ENCODE data around the gene TSHZ1.

The TSHZ1 gene

DNA sequence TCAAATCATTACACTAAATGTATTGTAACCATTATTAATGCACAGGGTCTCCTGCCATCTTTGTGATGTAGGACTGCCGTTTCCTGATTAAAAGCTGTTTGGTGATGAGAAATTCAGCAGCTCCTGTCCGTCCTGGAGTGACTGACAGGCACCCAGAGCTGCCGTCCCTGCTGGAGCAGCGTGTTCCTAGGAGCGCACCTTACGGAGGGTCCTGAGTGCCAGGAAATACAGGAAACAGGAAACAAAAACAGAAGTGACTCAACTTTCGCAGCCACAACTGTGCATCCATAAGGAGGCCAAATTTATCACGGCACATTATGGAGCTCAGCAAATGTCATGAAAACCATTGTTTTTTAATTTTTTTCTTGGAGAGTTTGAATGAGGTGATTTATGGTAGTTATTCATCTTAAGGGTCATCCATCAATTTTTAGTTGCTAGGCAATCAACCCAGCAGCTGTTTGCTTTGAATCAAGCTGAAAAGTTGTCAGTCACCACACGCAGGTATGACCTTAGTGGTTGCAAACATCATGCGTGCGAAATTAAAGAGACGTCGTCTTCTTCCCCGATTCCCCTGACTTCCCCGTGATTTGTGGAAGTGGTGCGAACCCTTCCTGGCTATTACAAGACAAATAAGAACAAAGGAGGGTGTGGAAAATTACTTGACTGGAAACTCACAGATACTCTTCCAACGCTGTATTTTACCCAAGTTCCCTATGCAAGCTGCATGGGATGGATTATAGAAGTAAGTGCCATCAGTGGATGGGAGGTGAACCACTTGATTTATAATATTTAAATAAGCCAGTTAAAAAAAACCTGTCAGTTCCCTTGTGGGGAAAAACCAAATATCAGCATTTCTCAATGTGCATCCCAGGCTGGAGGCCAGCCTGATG lies 19.8 kb downstream of the TSHZ1 start:
- Mint-ChIP-seq H3K4me3 (no peak overlapping the region), H3K9me3 (no peaks in the 10 kb centered on the region), H3K27ac (no peak overlapping the region), H3K27me3 (no peaks in the 10 kb centered on the region), H3K4me1 (peaks cover 35% of the 10 kb centered on the region), H3K36me3 (peaks cover 20% of the 10 kb centered on the region)
- CTCF ChIA-PET = interaction anchor here (1.3 kb wide), 1 partner anchor 14 kb away, joined by 3 read pairs; no protein-coding TSS in a partner anchor
- DNase-seq = no peak

DNA sequence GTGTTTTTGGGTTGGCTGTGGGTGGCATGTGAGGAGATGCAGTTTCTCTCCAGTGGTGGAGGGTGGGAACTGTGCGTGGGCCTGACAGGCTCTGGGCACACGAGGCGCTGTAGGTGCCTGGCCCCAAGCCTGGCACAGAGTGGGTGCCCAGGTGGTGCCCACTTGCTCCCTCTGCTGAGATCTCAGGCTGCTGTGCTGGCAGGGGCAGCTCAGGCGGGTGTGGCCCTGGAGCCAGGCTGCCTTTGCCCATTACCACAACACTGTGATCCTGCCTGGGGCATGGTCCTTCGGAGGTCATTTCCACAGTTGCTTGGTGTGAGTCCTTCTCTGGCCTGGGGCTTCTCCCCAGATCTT lies 20.4 kb downstream of the TSHZ1 start:
- no peaks in the 10 kb centered on the region for H3K27me3 Mint-ChIP-seq
- peaks cover 20% of the 10 kb centered on the region for H3K36me3 Mint-ChIP-seq
- H3K4me1 Mint-ChIP-seq = peaks cover 37% of the 10 kb centered on the region
- H3K4me3 Mint-ChIP-seq = no peak overlapping the region
- H3K27ac Mint-ChIP-seq = no peak overlapping the region
- no peak for DNase-seq
- H3K9me3 Mint-ChIP-seq = no peaks in the 10 kb centered on the region
- CTCF ChIA-PET = no interaction called here

DNA sequence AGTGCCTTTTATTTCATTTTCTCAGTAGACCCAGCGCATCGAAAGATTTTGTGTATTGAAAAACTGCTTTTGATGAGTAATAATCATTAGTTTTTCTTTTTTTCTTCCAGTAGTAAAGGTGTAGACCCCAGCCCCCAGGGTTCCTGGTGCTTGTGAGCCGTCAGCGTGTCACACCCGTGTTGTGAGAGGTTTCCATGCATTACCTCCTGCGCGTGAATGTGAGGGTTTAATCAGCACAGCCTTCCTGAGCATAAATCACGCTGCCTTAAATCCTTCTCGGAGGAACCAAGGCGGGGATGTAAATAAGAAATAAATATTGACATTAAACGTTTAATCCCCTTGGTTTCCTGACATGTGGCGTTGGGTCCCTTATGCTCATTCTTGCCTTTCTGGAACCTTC lies 24.3 kb downstream of the TSHZ1 start:
- Mint-ChIP-seq H3K27me3 (no peaks in the 10 kb centered on the region), H3K9me3 (no peaks in the 10 kb centered on the region), H3K27ac (no peak overlapping the region), H3K36me3 (peaks cover 24% of the 10 kb centered on the region), H3K4me3 (no peak overlapping the region), H3K4me1 (peaks cover 15% of the 10 kb centered on the region)
- CTCF ChIA-PET = no interaction called here
- DNase-seq = no peak

DNA sequence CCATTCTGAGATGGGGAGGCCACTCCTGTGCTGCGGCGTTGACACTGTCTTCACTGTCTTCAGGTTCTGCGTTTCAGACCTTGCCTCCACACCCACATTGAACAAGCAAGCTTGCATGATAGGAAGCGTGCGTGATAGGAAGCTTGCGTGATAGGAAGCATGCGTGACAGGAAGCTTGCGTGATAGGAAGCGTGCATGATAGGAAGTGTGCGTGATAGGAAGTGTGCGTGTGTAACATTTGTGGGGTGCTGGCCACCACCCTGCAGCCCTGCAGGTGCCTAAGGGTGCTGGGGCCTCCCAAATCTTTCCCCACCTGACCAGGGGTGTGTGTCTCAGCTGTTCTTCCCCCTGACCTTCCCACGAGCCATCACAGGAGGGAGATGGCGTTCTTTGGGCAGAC lies 25.3 kb downstream of the TSHZ1 start:
- CTCF ChIA-PET = interaction anchor here (0.6 kb wide), 1 partner anchor 8 kb away, joined by 3 read pairs; no protein-coding TSS in a partner anchor
- peaks cover 9% of the 10 kb centered on the region for H3K4me1 Mint-ChIP-seq
- H3K4me3 Mint-ChIP-seq = no peak overlapping the region

DNA sequence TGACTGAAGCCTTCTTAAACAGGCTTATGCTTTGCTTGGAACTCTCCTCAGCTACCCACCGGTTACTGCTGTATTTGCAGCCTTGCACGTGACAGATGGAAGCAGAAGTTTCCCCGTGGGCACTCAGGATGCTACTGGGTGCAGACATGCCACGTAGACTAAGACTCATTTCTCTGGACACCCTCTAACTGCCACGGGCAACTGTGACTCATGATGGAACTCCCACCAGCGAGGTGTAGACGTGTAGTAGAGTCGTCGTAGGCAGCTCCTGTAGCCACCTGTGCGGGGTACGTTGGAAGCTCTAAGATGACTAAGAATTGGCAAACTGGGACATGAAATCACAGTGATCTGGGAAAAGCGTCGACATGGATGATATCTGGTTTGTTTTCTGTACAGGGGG lies 27.5 kb downstream of the TSHZ1 start:
- H3K9me3 Mint-ChIP-seq = no peaks in the 10 kb centered on the region
- H3K27ac Mint-ChIP-seq = no peak overlapping the region
- H3K36me3 Mint-ChIP-seq = peaks cover 19% of the 10 kb centered on the region
- DNase-seq = no peak
- H3K27me3 Mint-ChIP-seq = no peaks in the 10 kb centered on the region
- H3K4me3 Mint-ChIP-seq = no peak overlapping the region
- CTCF ChIA-PET = no interaction called here
- peaks cover 9% of the 10 kb centered on the region for H3K4me1 Mint-ChIP-seq

More for the DNA sequence above, 25.3 kb downstream of the TSHZ1 start:
- no peak for DNase-seq
- Mint-ChIP-seq H3K27me3 (no peaks in the 10 kb centered on the region), H3K27ac (no peak overlapping the region), H3K9me3 (no peaks in the 10 kb centered on the region), H3K36me3 (peaks cover 16% of the 10 kb centered on the region)

DNA sequence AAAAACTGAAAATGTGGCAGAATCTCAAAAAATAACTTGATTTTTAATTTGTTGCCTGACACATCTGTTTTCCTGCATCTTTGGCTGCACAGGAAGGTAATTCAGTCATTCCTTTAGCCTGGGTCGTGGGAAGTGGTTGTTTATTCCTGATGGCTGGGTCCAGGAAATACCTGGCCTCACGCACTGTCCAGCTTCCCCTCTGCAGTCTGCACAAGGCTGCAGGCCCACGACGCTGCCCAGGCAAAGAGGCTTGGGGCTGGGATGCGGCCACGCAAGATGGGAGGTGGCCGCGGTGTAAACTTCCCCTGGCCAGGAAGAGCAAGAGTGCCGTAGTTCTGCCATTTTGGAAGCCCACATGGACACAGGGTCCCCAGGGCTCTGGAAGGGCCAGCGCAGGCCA lies 28.2 kb downstream of the TSHZ1 start:
- Mint-ChIP-seq H3K9me3 (no peaks in the 10 kb centered on the region), H3K4me1 (peaks cover 9% of the 10 kb centered on the region), H3K36me3 (peaks cover 19% of the 10 kb centered on the region), H3K27me3 (no peaks in the 10 kb centered on the region), H3K27ac (no peak overlapping the region), H3K4me3 (no peak overlapping the region)
- DNase-seq = no peak
- CTCF ChIA-PET = no interaction called here

DNA sequence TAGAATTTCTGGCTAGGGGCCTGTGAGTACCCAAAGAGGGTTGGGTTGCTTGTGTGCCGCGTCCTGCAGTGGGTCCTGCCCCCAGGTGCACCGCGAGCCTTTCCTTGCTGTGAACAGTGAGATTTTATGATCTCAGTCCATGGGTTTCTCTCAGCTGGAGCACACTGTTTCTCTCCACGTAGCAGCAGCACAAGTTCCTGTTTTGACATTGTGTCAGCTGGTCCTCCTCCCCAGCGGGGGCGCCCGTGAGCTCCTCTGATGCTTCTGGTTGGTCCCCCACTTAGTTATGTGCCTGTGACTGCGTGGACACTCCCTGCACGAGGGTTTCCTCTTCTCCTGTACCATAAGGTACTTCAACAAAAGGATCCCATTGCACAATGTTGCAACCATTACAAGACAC lies 29.8 kb downstream of the TSHZ1 start:
- Mint-ChIP-seq H3K27me3 (no peaks in the 10 kb centered on the region), H3K9me3 (no peaks in the 10 kb centered on the region), H3K36me3 (peaks cover 19% of the 10 kb centered on the region), H3K4me1 (peaks cover 19% of the 10 kb centered on the region), H3K27ac (no peak overlapping the region), H3K4me3 (no peak overlapping the region)
- no peak for DNase-seq
- CTCF ChIA-PET = no interaction called here

DNA sequence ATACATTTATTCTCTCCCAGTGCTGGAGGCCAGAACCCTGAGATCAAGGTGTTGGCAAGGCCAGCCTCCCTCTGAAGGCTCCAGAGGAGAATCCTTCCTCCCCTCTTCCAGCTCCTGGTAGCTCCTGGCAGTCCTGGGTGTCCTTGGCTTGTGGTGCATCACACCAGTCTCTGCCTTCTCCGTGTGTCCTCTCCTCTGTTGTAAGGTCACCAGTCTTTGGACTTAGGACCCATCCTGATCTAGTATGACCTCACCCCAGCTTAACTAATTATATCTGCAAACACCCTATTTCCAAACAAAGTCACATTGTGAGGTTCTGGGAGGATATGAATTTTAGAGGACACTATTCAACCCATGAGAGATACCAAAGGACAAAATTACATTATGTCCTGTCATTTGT lies 31.1 kb downstream of the TSHZ1 start:
- Mint-ChIP-seq H3K9me3 (no peaks in the 10 kb centered on the region), H3K27me3 (no peaks in the 10 kb centered on the region), H3K27ac (no peak overlapping the region), H3K4me3 (no peak overlapping the region), H3K4me1 (peaks cover 28% of the 10 kb centered on the region), H3K36me3 (peaks cover 16% of the 10 kb centered on the region)
- DNase-seq = no peak
- CTCF ChIA-PET = no interaction called here

DNA sequence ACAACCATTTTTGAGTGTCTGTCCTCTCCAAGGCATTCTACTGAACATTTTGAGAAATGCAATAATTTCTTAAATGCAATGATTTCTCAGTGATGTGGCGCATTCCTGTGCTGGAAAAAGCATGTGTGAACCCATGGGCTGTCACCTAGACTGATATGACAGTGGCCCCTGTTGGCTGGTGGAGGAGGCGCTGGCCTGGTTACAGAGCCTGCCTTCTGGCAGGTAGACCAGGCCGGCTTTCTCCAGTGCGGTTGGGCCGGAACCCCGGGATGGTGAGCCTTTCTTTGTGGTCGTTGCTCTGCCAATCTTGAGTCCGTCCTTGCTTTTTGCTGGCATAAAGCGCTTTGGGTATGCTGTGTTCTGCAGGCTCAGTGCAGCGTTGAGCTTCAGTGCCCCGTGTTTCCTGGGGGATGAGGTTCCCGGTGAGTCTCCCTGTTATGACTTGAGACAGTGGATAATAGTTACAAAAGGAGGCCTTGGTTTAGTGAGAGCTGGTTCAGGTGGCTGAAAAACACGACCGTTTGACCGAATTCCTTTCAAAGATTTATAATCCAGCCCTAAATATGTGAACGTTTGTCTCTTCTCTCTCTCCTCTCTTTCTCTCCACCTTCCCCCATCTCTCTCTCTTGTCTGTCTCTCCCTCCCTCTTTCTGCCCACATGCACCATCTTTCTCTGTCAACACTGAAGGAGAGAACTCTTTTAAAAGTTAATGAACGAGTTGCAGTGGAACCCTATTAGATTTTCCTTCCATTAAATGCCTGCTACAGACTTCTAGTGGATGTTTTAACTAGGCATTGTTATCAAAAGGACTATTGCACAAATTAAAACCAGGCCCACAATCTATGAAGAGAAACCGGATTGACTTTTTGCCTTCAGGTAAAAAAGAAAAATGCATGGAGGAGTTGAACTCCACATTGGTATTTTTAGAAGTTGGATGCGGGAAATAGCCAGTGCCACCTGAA lies 34.0 kb downstream of the TSHZ1 start:
- H3K36me3 Mint-ChIP-seq = peaks cover 7% of the 10 kb centered on the region
- peaks cover under 1% of the 10 kb centered on the region for H3K9me3 Mint-ChIP-seq
- peak; percentile 50 for DNase-seq
- no peak overlapping the region for H3K4me3 Mint-ChIP-seq
- H3K27ac Mint-ChIP-seq = no peak overlapping the region
- no peaks in the 10 kb centered on the region for H3K27me3 Mint-ChIP-seq
- CTCF ChIA-PET = interaction anchor here (0.7 to 0.9 kb wide), 5 partner anchors 9 to 592 kb away, joined by 3 to 4 read pairs (median 4); partner anchors contain the start of gene TSHZ1
- peaks cover 47% of the 10 kb centered on the region for H3K4me1 Mint-ChIP-seq

DNA sequence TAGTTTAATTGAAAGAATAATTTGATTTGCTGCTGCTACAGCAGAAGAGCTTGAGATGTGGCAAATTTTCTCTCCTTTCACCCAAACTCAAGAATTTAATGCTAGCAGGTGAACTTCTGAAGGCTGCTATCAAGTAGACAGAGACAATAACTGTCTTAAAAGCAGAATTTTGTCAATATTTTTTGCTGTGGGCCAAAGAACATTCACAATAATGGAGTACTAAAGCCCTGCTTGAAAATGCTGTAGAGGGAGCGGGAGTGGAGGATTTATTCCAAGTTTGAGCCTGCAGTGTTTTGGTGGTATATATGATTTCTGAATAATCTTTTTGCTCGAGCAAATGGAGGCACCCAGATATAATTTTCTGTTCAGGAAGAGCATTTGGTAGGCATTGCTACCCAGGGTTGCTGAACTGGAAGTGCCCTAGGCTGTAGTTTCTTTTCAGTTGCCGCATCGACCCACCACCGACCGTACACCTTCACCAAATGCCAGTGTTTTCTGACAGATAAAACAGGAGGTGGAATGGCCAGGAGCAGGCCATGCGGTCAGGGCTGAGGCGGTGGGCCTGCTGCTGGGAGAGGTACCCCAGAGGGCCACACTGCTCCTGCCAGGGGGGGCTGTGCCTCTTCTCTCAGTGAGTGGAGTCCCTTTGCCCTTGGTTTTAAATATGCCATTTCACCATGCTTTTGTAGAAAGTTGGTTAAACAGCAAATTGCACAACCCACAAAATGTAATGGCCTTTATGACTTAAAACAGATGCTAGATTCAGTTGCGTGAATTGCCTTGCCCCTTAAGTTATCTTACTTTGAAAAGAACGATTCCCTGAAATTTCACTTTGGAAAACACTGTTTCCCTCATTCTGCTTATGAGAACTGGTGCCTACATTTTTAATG lies 36.4 kb downstream of the TSHZ1 start:
- H3K27me3 Mint-ChIP-seq = no peaks in the 10 kb centered on the region
- H3K9me3 Mint-ChIP-seq = peaks cover 4% of the 10 kb centered on the region
- peak overlapping the region; percentile 94 for H3K27ac Mint-ChIP-seq
- H3K36me3 Mint-ChIP-seq = peaks cover 3% of the 10 kb centered on the region
- peak overlapping the region; percentile 82 for H3K4me3 Mint-ChIP-seq
- H3K4me1 Mint-ChIP-seq = peaks cover 57% of the 10 kb centered on the region
- CTCF ChIA-PET = interaction anchor here (1.1 to 1.4 kb wide), 2 partner anchors 22 to 27 kb away, joined by 3 to 4 read pairs; no protein-coding TSS in a partner anchor
- peak; percentile 39 for DNase-seq

DNA sequence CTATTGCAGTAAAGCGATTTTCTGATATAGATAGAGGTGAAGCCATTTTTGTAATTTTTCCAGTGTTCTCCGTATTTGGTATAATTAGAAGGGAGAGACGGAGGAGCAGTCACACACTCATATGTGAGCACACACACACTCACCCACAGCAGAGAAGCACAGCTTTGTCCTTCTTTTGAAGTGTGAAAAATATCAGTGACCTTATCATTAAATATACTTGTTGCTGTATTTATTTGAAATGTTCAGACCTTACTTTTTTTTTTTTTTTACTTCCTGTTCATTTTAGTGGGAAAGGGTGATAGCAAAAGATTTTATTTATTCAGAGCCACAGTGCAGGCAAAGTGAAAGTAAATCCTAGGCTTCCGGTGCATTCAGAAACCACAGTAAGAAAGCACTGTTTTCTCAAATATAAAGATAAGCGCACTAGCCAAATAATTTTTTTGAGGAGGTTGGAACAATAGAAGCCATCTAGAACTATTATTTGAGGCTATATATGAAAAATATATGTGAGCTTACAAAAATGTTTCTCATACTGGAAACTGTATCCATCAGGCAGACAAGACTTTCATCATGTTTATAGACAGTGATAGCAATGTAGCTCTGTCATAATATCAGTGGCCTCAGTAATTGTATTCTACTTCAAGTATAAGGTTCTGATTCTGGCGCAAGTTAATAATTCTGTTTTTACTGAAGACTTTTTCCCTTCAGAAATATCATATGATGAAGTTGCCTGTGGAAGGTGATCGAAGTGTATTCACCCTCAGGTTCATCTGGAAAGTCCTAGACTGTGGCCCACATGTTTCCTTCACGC lies 37.2 kb downstream of the TSHZ1 start:
- Mint-ChIP-seq H3K27ac (peak overlapping the region; percentile 94), H3K27me3 (no peaks in the 10 kb centered on the region), H3K4me3 (peak overlapping the region; percentile 82), H3K4me1 (peaks cover 57% of the 10 kb centered on the region), H3K9me3 (peaks cover 4% of the 10 kb centered on the region), H3K36me3 (peaks cover 3% of the 10 kb centered on the region)
- peak; percentile 42 for DNase-seq
- CTCF ChIA-PET = no interaction called here

DNA sequence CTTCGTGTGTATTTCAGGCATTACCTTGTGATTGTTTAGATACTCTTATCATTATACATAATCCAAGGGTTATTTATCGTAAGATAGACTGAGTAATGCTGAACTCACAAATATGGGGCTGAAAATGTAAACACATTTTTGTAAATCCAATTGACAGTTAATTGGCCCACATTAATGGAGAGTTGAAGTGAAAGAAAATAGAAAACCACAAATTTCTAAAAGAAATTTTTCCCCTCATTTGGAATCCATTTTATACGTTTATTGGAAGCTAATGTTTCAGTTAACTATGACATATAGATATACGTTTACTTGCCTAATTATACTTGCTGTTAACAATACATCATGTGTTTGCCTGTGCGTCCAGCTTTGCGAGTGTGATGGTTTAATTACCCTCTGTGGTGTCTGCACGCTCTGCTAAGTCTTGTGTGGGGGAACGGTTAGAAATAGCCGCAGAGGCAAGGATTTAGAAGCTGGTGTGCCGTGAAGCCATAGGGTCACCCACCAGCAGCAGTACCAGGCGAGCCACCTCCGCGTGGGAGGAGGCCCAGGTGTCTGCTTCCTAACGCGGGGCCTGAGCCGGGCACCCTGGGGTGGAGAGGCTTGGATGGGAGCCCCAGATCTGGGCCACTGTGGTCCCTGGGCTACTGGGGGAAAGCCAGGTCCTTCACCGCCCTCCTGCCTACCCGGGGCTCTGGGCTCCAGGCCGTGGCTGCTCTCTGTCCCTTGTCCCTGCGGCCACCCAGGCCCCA lies 38.0 kb downstream of the TSHZ1 start:
- H3K27ac Mint-ChIP-seq = peak overlapping the region; percentile 94
- DNase-seq = no peak

More for the DNA sequence above, 38.0 kb downstream of the TSHZ1 start:
- Mint-ChIP-seq H3K27me3 (no peaks in the 10 kb centered on the region), H3K9me3 (peaks cover 4% of the 10 kb centered on the region), H3K36me3 (peaks cover 3% of the 10 kb centered on the region), H3K4me1 (peaks cover 57% of the 10 kb centered on the region), H3K4me3 (peak overlapping the region; percentile 82)
- CTCF ChIA-PET = no interaction called here

Data from activated naive CD4-positive, alpha-beta T cell treated with anti-CD3 and anti-CD28 coated beads, Interleukin-2, amount 10 ng/mL, durations not matched to agents 7 days and 5 days (primary cell).